Esophagus muscularis mucosa (tissue), 4 donors: Measurements from ENCODE around the gene PRKAR1B. TPM values are rescaled to one million over a fixed set of nuclear protein-coding genes. Genes with fewer than 3 reads are reported as not detected.

Experiments used
- DNase-seq: peaks from one replicate; pipeline ENCODE4 v3.0.0-alpha.2; 2017; ENCODE audit errors: extremely low spot score
- H3K27ac ChIP-seq, 4 donors: fragments of 200-600 bp; sonication (generic); replicated peaks in 1 of 4; 1 replicate in 3 of 4; 2 replicates in 1 of 4; pipeline ENCODE4 v1.5.1; 2016 to 2019; ENCODE audit warnings: mild to moderate bottlenecking in 1 of 4
- H3K27me3 ChIP-seq, 4 donors: fragments of 200-600 bp; sonication (generic); one replicate each; pipeline versions ENCODE4 v1.5.1 to v1.6.0; 2016 to 2019
- H3K36me3 ChIP-seq, 4 donors: fragments of 200-600 bp; sonication (generic); one replicate each; pipeline ENCODE4 v1.5.1; 2016 to 2019
- H3K4me1 ChIP-seq, 4 donors: fragments of 200-600 bp; sonication (generic); one replicate each; pipeline ENCODE4 v1.5.1; 2016 to 2019
- H3K4me3 ChIP-seq, 4 donors: fragments of 200-600 bp; sonication (generic); 1 replicate in 2 of 4; 2 replicates in 2 of 4; pipeline ENCODE4 v1.5.1; 2016 to 2019; ENCODE audit warnings: mild to moderate bottlenecking in 4 of 4, moderate library complexity in 1 of 4
- H3K9me3 ChIP-seq, 4 donors: fragments of 200-600 bp; sonication (generic); 1 replicate in 3 of 4; 2 replicates in 1 of 4; pipeline ENCODE4 v1.5.1; 2016 to 2019
- EP300 ChIP-seq: sonication (generic); formaldehyde crosslinking; IDR thresholded peaks from one replicate; pipeline ENCODE4 v1.6.1; 2017; ENCODE audit warnings: antibody characterized with exemption
- POLR2A ChIP-seq: fragments of 450-650 bp; IDR thresholded peaks from one replicate; pipeline ENCODE4 v1.6.1; 2017; ENCODE audit warnings: antibody characterized with exemption, moderate library complexity, mild to moderate bottlenecking, low read depth
- POLR2AphosphoS5 ChIP-seq, 2 donors: sonication (generic); formaldehyde crosslinking; IDR thresholded peaks; one replicate each; pipeline ENCODE4 v1.6.1; 2017; ENCODE audit warnings: antibody characterized with exemption in 2 of 2
- WGBS: methylation state at CpG from one replicate; pipeline ENCODE4 v1.1.5; 2018; 5-methylcytosine and 5-hydroxymethylcytosine counted together
- intact Hi-C: fragments of 100-400 bp; cut with DNase I; formaldehyde crosslinking; loops from one replicate; pipeline ENCODE4 v1.15.1; 2023
- total RNA-seq, 4 donors: library from RNA; depleted of rRNA; stranded (reverse); fragments of >200 nt; gene quantifications; one replicate each; pipeline versions ENCODE4 v1.1.0 to v1.2.1, GENCODE V29; 2016
- TF ChIP-seq, protein P1 (sequence below), 3 experiments: fragments of 200-600 bp in 2 of 3; fragments of 450-650 bp in 1 of 3; sonication (generic) in 2 of 3; IDR thresholded peaks; one replicate each; pipeline ENCODE4 v1.5.1; 2017 to 2019; ENCODE audit warnings: antibody characterized with exemption in 3 of 3, mild to moderate bottlenecking in 2 of 3, moderate library complexity in 1 of 3

The PRKAR1B gene
- total RNA-seq, 4 donors from 2014 or later, result 15.4 to 46.9 (median 31.4) TPM

DNA sequence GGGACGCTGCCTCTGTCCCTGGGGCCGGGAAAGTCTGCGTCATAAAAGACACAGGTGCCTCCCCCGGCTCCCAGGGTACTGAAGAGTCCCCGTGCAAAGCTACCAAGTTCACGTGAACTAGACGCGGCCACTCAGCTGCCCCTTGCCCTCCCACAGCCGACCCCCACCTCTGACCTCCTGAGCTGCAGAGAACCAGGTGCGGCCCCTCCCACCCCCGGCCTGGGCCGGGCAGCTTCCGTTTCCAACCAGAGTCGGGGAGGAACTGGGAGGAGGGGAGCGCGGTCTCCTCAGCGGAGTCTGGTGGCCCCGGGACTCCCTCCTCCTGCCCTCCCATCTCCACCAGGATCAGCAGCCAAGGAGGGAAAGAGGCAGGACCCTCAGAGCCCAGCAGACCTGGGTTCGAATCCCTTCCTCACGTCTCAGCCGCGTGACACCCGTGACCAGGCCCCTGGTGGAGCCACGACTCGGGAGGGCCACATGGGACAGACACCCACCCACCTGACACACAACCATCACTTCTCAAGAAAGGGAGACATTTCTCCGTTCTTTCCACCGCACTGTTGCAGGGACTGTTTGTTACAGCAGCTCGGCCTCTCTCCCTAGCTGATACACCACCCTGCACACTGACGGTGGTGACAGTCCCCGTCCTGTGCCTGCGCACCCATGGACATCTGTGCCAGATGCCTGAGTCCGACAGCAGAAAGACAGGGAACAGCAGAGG is 170.1 kb downstream of the PRKAR1B start:
- intact Hi-C loops, result no loop called here
- Histone ChIP-seq H3K4me1 (no peaks in the 10 kb centered on the region), H3K27me3 (no peaks in the 10 kb centered on the region), H3K4me3 (no peak overlapping the region), H3K9me3 (no peaks in the 10 kb centered on the region), H3K27ac (no peak overlapping the region), H3K36me3 (peaks cover 0 to 7% (median 0%) of the 10 kb centered on the region in 4 donors)
- 92% methylated on average over 13 of the region's 32 CpGs for WGBS
- TF ChIP-seq EP300 (no peak), POLR2AphosphoS5 (IDR thresholded peaks at IDR 0.05) (no peak), POLR2A (no peak)
- TF ChIP-seq, protein P1, sequence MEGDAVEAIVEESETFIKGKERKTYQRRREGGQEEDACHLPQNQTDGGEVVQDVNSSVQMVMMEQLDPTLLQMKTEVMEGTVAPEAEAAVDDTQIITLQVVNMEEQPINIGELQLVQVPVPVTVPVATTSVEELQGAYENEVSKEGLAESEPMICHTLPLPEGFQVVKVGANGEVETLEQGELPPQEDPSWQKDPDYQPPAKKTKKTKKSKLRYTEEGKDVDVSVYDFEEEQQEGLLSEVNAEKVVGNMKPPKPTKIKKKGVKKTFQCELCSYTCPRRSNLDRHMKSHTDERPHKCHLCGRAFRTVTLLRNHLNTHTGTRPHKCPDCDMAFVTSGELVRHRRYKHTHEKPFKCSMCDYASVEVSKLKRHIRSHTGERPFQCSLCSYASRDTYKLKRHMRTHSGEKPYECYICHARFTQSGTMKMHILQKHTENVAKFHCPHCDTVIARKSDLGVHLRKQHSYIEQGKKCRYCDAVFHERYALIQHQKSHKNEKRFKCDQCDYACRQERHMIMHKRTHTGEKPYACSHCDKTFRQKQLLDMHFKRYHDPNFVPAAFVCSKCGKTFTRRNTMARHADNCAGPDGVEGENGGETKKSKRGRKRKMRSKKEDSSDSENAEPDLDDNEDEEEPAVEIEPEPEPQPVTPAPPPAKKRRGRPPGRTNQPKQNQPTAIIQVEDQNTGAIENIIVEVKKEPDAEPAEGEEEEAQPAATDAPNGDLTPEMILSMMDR (IDR thresholded peaks at IDR 0.05), result no peak
- DNase-seq, result no peak

DNA sequence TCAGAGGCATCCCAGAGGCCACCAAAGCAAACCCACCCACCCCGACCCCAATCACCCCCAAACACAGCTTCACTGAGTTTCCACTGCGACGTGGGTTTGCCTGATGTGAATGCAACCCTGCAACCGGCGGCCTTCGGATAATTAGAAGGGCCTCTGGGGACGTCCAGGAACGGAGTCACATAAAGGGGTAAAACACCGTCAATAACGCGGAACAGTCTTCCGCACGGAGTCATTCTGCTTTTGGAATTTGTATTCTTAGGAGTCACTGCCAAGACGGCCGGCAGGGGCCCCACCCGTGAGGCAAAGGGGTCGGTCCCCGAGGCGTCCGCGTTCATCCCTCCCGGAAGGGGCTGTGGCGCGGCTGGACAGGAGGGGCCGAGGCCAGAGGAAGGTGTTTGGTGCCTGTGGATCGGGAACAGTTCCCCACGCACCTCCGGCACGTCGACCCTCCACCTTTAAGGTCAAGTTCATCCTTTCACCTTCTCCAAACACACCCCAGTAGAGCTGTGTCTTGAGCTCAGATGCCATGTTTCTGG is 170.7 kb downstream of the PRKAR1B start:
- Histone ChIP-seq H3K9me3 (no peaks in the 10 kb centered on the region), H3K4me3 (no peak overlapping the region), H3K27me3 (no peaks in the 10 kb centered on the region), H3K4me1 (no peaks in the 10 kb centered on the region), H3K27ac (no peak overlapping the region), H3K36me3 (peaks cover 0 to 7% (median 0%) of the 10 kb centered on the region in 4 donors)
- DNase-seq, result no peak
- WGBS, result 85% methylated on average over 30 of the region's 30 CpGs
- TF ChIP-seq POLR2AphosphoS5 (IDR thresholded peaks at IDR 0.05), result no peak
- TF ChIP-seq POLR2A, result no peak
- TF ChIP-seq EP300, result no peak
- TF ChIP-seq, protein P1 (IDR thresholded peaks at IDR 0.05), result no peak
- intact Hi-C loops, result no loop called here

DNA sequence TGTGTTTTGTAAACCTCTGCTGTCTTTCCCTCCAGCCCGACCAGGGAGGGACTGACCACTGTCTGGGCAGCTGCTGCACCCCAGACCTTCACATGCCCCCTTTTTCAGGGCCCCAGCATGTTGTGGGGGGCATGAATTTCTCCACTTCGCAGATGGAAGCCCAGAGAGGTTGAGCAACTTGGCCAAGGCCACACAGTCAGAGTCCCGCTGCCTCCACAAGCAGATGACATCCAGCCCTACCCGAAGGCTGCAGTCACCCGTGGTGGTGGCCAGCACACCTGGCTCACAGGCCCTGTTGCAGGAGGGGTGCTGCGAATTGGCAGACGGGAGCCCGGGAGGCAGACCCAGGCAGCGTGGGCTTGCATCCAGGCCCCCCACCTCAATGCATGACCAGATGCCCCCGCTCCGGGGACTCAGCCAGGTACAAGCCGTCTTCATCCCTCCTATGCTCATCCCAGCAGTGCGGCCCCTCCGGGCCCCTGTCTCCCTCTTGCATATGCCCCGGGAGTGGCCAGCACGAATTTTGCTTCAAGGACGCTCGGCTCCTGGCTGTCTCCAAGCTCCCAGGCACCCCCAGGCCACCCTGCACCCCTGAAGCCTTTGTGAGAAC is 171.4 kb downstream of the PRKAR1B start:
- 95% methylated on average over 9 of the region's 18 CpGs for whole genome bisulfite sequencing
- intact Hi-C loops, result no loop called here
- no peaks in the 10 kb centered on the region for H3K4me1 ChIP-seq

DNA sequence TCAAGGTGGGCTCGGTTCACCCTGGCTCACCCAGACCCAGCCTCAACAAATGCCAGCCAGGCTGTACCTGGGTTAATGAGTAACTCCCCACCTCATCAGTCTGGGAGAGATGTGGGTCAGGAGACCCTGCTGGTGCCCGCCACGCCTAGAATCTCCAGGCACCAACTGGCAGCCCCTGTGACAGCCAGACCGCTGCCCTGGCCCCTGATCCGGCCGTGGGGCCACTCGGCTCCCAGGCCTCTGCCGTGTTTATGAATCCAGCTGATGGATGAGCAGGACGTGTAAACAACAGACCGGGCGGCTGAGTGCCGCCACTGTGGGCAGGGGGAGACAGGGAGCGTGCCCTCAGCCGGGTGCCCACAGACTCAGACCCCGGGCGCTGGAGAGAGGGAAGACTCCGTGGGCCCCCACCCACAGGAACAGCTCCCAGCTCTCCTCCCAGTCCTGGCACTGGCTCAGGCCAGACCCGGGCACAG is 173.4 kb downstream of the PRKAR1B start:
- DNase-seq, result no peak
- intact Hi-C loops, result no loop called here
- Histone ChIP-seq H3K27ac (no peak overlapping the region), H3K36me3 (peaks cover 0 to 27% (median 6%) of the 10 kb centered on the region in 4 donors), H3K9me3 (no peaks in the 10 kb centered on the region), H3K4me3 (no peak overlapping the region), H3K27me3 (no peaks in the 10 kb centered on the region), H3K4me1 (no peaks in the 10 kb centered on the region)
- no CpG with 5 or more reads among the region's 18 CpGs for WGBS
- TF ChIP-seq EP300, result no peak
- TF ChIP-seq, protein P1 (IDR thresholded peaks at IDR 0.05), result no peak
- no peak for TF ChIP-seq POLR2AphosphoS5 (IDR thresholded peaks at IDR 0.05)
- no peak for TF ChIP-seq POLR2A

More for the DNA sequence above, 171.4 kb downstream of the PRKAR1B start:
- H3K36me3 ChIP-seq, result peaks cover 0 to 10% (median 0%) of the 10 kb centered on the region in 4 donors
- H3K27ac ChIP-seq, result no peak overlapping the region
- no peaks in the 10 kb centered on the region for H3K27me3 ChIP-seq
- no peak for TF ChIP-seq POLR2AphosphoS5 (IDR thresholded peaks at IDR 0.05)
- no peaks in the 10 kb centered on the region for H3K9me3 ChIP-seq
- no peak overlapping the region for H3K4me3 ChIP-seq
- DNase-seq, result no peak
